Sigmoid colon (tissue), 3 donors: ENCODE data around the gene OGT.

Experiments
- POLR2A ChIP-seq, 2 donors: fragments of 450-650 bp; IDR thresholded peaks; one replicate each; pipeline ENCODE4 v1.6.1; 2016; ENCODE audit warnings: antibody characterized with exemption in 2 of 2, mild to moderate bottlenecking in 2 of 2, moderate library complexity in 2 of 2
- TF ChIP-seq, protein P1 (sequence below), 4 experiments: fragments of 450-650 bp in 3 of 4; fragments of 200-600 bp in 1 of 4; IDR thresholded peaks; one replicate each; pipeline ENCODE4 v1.5.1; 2016 to 2019; ENCODE audit warnings: antibody characterized with exemption in 4 of 4, mild to moderate bottlenecking in 3 of 4, moderate library complexity in 2 of 4

- TF ChIP-seq, protein P1, sequence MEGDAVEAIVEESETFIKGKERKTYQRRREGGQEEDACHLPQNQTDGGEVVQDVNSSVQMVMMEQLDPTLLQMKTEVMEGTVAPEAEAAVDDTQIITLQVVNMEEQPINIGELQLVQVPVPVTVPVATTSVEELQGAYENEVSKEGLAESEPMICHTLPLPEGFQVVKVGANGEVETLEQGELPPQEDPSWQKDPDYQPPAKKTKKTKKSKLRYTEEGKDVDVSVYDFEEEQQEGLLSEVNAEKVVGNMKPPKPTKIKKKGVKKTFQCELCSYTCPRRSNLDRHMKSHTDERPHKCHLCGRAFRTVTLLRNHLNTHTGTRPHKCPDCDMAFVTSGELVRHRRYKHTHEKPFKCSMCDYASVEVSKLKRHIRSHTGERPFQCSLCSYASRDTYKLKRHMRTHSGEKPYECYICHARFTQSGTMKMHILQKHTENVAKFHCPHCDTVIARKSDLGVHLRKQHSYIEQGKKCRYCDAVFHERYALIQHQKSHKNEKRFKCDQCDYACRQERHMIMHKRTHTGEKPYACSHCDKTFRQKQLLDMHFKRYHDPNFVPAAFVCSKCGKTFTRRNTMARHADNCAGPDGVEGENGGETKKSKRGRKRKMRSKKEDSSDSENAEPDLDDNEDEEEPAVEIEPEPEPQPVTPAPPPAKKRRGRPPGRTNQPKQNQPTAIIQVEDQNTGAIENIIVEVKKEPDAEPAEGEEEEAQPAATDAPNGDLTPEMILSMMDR (IDR thresholded peaks at IDR 0.05): no peak
- TF ChIP-seq POLR2A (IDR thresholded peaks at IDR 0.05): no peak
Observed at GRCh38 chrX:71532078-71532752, 689 bp upstream of the OGT start.
